Measurements from ENCODE around the gene FAM53A. TPM values are rescaled to one million over a fixed set of nuclear protein-coding genes. Genes with fewer than 3 reads are reported as not detected.
"Not testable (repeated sequence)": the region's sequence is repeated elsewhere in the genome, so short reads cannot be mapped to it uniquely, and the experiment has no call there.

FAM53A gene
- total RNA-seq, 2 donors from 2014 or later = 1.5 to 1.7 TPM

DNA sequence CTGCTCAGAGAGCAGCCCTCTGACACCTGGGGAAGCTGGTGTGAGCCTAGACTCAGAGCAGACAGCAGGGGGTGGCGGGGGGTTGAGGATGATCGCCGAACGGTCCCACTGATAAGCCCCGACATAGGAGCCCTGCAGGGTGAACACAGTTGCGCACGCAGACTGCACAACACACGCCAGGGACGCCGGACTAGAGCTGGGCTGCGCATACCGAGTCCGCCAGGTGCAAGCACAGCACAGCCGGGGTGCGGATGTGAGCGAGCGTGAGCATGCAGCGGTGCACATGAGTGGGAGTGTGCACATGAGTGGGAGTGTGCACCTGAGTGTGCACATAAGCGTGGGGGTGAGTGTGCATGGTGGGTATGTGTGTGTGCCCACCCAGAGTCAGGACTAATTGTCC is 36.7 kb downstream of the FAM53A start:
- DNase-seq (ENCODE audit: low spot score) = no peak
- intact Hi-C loops (cut with DNase I) = no loop called here

DNA sequence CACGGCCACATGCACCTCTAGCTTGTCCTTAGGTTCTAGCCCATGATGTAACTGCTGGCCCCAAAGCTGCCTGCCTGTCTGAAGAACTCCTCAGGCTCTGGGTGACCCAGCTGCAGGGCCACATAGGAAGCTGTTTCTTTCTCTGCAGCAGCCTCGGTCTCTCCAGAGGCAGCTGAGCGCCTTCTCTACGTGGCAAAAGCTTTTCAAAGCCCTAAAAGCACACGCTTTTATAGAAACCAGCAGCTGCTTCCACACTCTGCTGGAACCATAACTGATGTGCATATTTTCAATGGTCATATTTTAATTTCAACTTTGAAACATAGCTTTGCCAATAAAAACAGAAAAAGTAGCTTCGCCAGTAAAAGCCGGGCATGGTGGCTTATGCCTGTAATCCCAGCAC is 37.4 kb downstream of the FAM53A start:
- DNase-seq (ENCODE audit: low spot score) = no peak
- intact Hi-C loops (cut with DNase I) = no loop called here

DNA sequence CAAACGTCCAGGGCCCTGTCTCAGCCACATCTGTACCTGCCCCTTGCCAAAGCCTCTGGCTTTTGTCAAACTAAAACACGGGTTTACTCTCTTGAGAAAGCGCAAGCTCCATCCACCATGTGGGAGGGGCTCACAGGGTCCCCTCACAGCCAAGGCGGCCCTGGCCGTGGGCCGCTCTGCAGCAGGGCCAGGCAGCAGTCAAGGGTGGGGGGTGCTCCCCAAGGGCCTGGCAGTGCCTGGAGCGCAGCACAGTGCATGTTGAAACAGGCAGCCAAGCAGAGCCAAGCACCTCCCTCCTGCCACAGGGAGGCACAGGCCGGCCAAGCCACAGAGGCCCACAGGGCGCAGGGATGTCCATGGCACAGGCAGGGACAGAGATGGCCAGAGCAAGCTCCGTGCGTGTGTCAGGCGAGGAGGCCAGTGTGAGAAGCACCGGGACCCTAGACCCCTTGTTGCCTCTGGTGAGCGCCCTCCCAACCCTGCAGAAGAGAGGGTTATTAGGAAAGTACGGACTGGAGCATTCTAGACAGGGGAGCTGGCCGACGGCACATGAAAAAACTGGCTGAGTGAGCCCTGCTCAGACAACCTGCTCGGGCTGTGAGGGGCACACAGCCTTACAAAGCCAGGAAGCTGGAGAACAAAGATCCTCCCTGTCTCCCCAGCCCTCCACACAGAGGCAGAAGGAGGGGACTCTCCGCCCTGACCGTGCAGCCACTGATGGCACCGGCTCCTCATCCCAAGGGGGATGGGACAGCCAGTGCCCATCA is 39.0 kb downstream of the FAM53A start:
- DNase-seq (ENCODE audit: low spot score) = no peak
- intact Hi-C loops (cut with DNase I) = no loop called here

- DNase-seq (ENCODE audit: low spot score) = no peak
- intact Hi-C loops (cut with DNase I) = no loop called here
These were observed 40.0 kb downstream of the FAM53A start for GRCh38 chr4:1643971-1644735.

- intact Hi-C loops (cut with DNase I) = no loop called here
- DNase-seq (ENCODE audit: low spot score) = no peak
These were observed 41.7 kb downstream of the FAM53A start for GRCh38 chr4:1642196-1642951.

GRCh38 chr4:1641671-1642070 is 42.4 kb downstream of the FAM53A start:
- no peak for DNase-seq (ENCODE audit: low spot score)
- intact Hi-C loops (cut with DNase I) = no loop called here

DNA sequence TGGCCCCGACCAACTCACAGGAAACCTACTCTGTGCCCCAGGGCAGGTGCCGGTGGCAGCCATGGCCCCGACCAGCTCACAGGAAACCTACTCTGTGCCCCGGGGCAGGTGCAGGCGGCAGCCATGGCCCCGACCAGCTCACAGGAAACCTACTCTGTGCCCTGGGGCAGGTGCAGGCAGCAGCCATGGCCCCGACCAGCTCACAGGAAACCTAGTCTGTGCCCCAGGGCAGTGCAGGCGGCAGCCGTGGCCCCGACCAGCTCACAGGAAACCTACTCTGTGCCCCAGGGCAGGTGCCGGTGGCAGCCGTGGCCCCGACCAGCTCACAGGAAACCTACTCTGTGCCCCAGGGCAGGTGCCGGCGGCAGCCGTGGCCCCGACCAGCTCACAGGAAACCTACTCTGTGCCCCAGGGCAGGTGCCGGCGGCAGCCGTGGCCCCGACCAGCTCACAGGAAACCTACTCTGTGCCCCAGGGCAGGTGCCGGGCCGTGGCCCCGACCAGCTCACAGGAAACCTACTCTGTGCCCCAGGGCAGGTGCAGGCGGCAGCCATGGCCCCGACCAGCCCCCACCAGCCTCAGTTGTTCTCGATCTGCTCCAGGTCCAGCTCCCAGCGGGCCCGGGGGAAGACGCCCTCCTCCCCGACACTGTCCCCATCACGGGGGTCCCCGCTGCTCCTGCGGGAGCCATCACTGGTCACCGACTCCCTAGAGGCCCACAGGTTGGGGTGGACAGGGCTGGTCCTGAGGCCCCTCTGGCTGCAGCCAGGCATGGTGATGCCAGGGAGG is 43.2 kb downstream of the FAM53A start:
- DNase-seq (ENCODE audit: low spot score); intact Hi-C loops (cut with DNase I): not testable (repeated sequence)

DNA sequence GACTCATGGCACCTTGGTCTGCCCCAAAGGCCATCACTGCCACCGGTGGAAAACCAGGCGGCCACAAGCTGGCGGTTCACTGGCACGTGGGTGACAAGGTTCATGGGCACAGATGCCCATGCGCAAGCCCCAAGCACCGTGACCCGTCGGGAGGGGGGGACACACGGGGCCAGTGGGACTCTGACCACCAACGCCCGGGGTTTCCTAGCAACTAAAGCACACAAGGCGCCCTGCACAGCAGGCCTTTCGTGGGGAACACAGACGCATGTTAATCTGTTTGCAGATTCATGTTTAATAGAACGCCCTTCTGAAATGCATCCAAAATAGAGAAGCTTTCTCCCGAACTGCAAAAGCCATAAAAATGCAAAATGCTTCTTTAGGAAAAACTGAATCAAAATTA is 43.9 kb downstream of the FAM53A start:
- intact Hi-C loops (cut with DNase I) = no loop called here
- DNase-seq (ENCODE audit: low spot score) = no peak

- DNase-seq (ENCODE audit: low spot score) = no peak
- intact Hi-C loops (cut with DNase I) = no loop called here
These were observed 44.7 kb downstream of the FAM53A start for GRCh38 chr4:1639299-1639868.

DNA sequence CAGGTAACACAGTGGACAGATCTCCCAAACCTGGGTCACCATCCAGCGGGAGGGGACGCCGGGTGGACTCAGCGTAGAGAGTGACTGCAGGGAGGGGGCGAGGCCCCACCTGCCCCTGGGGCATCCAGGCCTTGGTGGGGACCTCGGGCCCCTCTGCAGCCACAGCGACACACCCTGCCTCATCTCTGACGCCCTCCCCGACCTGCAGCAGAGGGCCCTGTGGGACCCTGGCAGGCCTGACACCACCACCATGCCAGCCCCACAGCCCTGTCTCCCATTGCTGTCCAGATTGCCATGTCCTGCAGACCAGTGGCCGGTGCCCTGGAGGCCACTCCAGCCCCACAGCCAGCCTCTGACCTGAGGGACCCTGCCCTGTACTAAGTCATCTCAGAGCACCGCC is 45.2 kb downstream of the FAM53A start:
- intact Hi-C loops (cut with DNase I) = no loop called here
- DNase-seq (ENCODE audit: low spot score) = no peak

- intact Hi-C loops (cut with DNase I) = no loop called here
- DNase-seq (ENCODE audit: low spot score) = no peak
These were observed 45.9 kb downstream of the FAM53A start for GRCh38 chr4:1638272-1638598.

DNA sequence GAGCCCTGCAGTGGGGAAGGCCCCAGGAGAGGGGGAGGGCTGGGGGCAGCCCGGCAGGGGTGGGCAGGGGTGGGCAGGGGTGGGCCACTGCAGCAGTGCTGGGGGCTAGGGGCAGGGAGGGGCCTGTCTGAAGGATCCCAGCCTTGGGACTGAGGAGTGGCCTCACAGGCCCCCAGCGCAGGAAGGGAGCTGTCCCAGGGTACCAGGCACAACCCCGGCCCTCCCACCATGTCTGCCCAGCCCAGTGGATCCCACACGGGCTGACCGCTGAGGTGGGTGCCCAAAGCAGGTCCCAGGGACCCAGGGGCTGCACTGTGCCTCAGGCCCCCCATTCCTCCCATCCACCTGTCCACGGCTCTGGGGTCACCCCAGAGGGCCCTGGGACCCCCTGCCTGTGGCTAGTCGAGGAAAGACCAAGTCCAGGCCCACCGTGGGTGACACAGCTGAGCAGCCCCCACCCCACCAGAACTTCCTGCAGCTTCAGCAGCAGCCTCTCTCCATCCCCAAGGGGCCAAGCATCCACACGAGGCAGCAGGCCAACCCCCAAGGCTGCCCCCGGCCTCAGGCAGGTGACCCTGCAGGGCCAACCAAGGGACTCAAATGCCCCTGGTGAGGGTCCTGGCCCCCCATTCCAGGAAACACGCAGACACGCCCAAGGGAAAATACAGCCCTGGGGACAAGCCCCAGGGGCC is 46.4 kb downstream of the FAM53A start:
- DNase-seq (ENCODE audit: low spot score) = no peak
- intact Hi-C loops (cut with DNase I) = no loop called here

DNA sequence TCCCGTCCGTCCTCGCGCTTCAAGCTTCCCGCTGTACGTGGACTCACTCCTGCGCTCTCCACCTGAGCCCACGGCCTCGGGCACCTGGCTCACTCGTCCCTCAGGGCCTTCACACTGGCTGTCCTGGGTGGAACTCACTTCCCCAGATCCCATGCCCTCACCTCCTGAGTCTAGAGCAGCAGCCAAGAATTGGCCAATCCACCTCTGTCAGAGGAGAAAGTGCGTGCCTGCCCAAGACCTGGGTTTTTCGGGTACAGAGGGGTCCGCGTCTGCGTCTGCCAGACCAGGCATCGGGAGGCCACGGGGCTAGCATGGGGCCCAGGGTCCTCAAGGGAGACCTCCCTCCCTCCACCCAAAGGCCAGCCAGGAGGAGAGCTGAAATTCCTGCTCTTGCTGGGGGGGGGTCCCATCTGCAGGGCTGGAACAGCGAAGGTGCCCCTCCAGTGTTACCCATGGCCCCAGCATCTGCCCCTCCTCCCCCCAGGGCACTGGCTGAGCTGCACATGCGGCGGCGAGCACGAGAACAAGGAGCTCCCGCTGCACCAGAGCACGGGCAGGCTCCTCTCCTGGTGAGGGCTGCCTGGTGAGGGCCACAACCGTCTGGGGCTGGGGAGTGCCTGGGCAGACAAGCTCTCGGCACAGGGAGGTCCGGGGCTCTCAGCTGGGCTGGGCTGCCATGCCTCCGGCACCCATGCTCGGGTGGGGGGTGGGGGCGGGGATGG is 47.5 kb downstream of the FAM53A start:
- intact Hi-C loops (cut with DNase I) = no loop called here
- no peak for DNase-seq (ENCODE audit: low spot score)

GRCh38 chr4:1635464-1635863 is 48.6 kb downstream of the FAM53A start:
- no peak for DNase-seq (ENCODE audit: low spot score)
- intact Hi-C loops (cut with DNase I) = no loop called here

- no peak for DNase-seq (ENCODE audit: low spot score)
- intact Hi-C loops (cut with DNase I) = no loop called here
These were observed 50.1 kb downstream of the FAM53A start for GRCh38 chr4:1633993-1634392.

DNA sequence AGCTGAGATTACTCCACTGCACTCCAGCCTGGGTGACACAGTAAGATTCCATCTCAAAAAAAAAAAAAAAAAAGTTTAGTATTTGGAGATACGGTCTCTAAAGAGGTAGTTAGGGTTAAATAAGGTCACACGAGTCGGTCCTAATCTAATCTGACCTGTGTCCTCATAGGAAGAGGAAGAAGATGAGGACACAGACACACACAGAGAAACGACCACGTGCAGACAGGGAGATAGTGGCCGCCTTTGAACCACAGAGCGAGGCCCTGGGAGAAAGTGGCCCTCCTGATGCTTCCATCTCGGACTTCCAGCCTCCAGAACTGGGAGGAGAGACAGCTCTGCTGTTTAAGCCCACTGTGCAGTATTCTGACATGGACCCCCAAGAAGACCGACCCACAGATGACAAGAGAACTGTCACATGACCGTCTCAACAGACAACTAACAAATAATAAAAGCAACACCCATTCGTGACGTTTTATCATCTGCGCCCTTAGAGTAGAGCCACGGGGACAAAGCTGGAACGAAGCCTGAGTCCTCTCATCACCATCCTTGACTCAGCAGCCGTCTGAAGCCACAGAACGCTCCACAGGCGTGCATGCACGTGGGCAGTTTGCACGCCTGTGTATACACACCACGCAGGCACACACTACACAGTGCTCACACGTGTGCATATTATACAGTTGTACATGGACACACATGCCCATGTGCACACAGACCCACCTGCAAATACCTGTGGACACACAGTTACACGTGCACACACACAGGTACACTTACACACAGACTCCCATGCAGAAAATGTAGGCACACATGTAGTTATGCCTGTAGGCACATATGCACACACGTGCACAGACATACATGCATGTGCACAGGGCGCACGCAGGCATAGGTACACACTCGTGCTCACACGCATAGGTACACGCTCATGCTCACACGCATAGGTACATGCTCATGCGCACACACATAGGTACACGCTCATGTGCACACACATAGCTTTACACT is 51.7 kb downstream of the FAM53A start:
- intact Hi-C loops (cut with DNase I) = no loop called here
- no peak for DNase-seq (ENCODE audit: low spot score)

DNA sequence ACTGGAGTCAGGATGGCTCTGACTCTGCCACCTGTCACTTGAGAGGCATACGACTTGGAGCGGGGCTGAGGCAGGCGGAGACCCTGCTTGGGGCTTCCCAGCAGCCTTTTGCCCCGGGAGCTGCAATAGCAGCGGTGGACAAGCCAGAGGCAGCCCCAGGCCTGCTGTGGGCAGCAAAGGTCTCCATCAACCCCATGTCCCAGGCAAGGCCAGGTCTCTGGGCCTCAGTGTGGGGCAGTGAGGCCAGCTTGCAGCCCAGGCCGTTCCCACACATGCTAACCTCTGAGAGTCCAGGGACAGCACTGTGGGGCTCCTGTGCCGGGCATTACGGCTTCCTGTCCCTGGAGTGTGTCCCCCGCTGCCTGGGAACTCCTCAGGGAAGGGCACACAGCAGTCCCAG is 53.0 kb downstream of the FAM53A start:
- intact Hi-C loops (cut with DNase I) = no loop called here

More for the DNA sequence above, 53.0 kb downstream of the FAM53A start:
- no peak for DNase-seq (ENCODE audit: low spot score)

Measured in posterior vena cava (tissue), 2 donors.